Activated CD4-positive, alpha-beta T cell treated with anti-CD3 and anti-CD28 coated beads, Interleukin-2, amount 10 ng/mL, durations not matched to agents 7 days and 5 days (primary cell): ENCODE results near the gene RSRC1. TPM values are rescaled to one million over a fixed set of nuclear protein-coding genes. Genes with fewer than 3 reads are reported as not detected.
A peak's percentile ranks its signal among the peaks of the same experiment; 100 is the strongest.

ENCODE experiments used
- CTCF ChIA-PET: fragments of 350-600 bp; sonication (Branson Sonifier 250); formaldehyde crosslinking; loops from one replicate; lab custom pipeline; 2021; ENCODE audit warnings: antibody characterized with exemption; lab: Charles Lee
- POLR2A ChIA-PET: fragments of 350-600 bp; sonication (Branson Sonifier 250); formaldehyde crosslinking; loops from one replicate; lab custom pipeline; 2021; ENCODE audit warnings: antibody characterized with exemption; lab: Charles Lee
- DNase-seq: peaks from one replicate; pipeline ENCODE4 v3.0.0-alpha.2; 2020
- H3K27ac Mint-ChIP-seq: one replicate; pipeline ENCODE4 v1.8.0; 2021; ENCODE audit warnings: mild to moderate bottlenecking, moderate library complexity, mixed read lengths
- H3K27me3 Mint-ChIP-seq: one replicate; pipeline ENCODE4 v1.8.0; 2021; ENCODE audit warnings: mixed read lengths
- H3K36me3 Mint-ChIP-seq: one replicate; pipeline ENCODE4 v1.8.0; 2021; ENCODE audit warnings: low read depth, mixed read lengths
- H3K4me1 Mint-ChIP-seq: one replicate; pipeline ENCODE4 v1.8.0; 2021; ENCODE audit warnings: mixed read lengths
- H3K4me3 Mint-ChIP-seq: one replicate; pipeline ENCODE4 v1.8.0; 2021; ENCODE audit warnings: mild to moderate bottlenecking, moderate library complexity, mixed read lengths
- H3K9me3 Mint-ChIP-seq: one replicate; pipeline ENCODE4 v1.8.0; 2021; ENCODE audit warnings: mixed read lengths
- total RNA-seq, 2 experiments: library from RNA; stranded (reverse); gene quantifications; one replicate each; pipeline ENCODE4 v1.2.3, GENCODE V29; 2021

RSRC1 gene
- total RNA-seq, 2 experiments from 2014 or later, result 41.3 to 46.1 TPM

GRCh38 chr3:158570999-158571702 lies 461.3 kb downstream of the RSRC1 start, which contains the start of gene MLF1:
Gene MLF1 (plus strand): TSS chr3:158571194. CDS start chr3:158571301, 107 bp downstream.
- CTCF ChIA-PET, result interaction anchor here (1.1 to 1.6 kb wide), 4 partner anchors 9 to 89 kb away, joined by 3 read pairs; no protein-coding TSS in a partner anchor
- Mint-ChIP-seq H3K4me3 (peak within 1 kb of the TSS; percentile 75), H3K36me3 (no peaks in the 10 kb centered on the region), H3K4me1 (peaks cover 7% of the 10 kb centered on the region), H3K27me3 (peaks cover 22% of the 10 kb centered on the region), H3K9me3 (no peaks in the 10 kb centered on the region), H3K27ac (peak within 1 kb of the TSS; percentile 57)
- POLR2A ChIA-PET, result no interaction called here
- peak; percentile 90 for DNase-seq

- Mint-ChIP-seq H3K4me1 (peaks cover 7% of the 10 kb centered on the region), H3K4me3 (no peak overlapping the region), H3K27ac (no peak overlapping the region), H3K27me3 (peaks cover 22% of the 10 kb centered on the region), H3K36me3 (no peaks in the 10 kb centered on the region), H3K9me3 (no peaks in the 10 kb centered on the region)
- DNase-seq, result no peak
- POLR2A ChIA-PET, result no interaction called here
- CTCF ChIA-PET, result interaction anchor here (1.5 kb wide), 1 partner anchor 10 kb away, joined by 3 read pairs; no protein-coding TSS in a partner anchor
These were observed 462.3 kb downstream of the RSRC1 start for GRCh38 chr3:158571969-158572765.

- no peak for DNase-seq
These were observed 462.8 kb downstream of the RSRC1 start for GRCh38 chr3:158572766-158573060.

DNA sequence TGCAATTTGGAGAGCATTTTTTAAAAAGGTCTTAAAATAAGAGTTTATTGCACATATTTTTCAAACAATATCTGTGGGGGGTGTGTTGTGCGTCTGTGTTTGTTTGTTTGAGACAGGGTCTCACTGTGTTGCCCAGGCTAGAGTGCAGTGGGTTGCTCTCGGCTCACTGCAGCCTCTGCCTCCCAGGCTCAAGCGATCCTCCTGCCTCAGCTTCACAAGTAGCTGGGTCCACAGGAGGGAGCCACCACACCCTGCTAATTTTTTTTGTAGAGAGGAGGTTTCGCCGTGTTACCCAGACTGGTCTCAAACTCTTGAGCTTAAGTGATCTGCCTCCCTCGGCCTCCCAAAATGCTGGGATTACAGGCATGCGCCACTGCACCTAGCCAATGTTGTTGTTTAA lies 463.8 kb downstream of the RSRC1 start:
- Mint-ChIP-seq H3K4me1 (peaks cover 7% of the 10 kb centered on the region), H3K27me3 (peaks cover 21% of the 10 kb centered on the region), H3K4me3 (no peak overlapping the region), H3K9me3 (no peaks in the 10 kb centered on the region), H3K27ac (no peak overlapping the region), H3K36me3 (no peaks in the 10 kb centered on the region)
- no peak for DNase-seq
- CTCF ChIA-PET, result no interaction called here
- POLR2A ChIA-PET, result no interaction called here

More at GRCh38 chr3:158572766-158573060, 462.8 kb downstream of the RSRC1 start:
- Mint-ChIP-seq H3K36me3 (no peaks in the 10 kb centered on the region), H3K27ac (no peak overlapping the region), H3K9me3 (no peaks in the 10 kb centered on the region), H3K4me3 (no peak overlapping the region), H3K27me3 (peaks cover 22% of the 10 kb centered on the region), H3K4me1 (peaks cover 7% of the 10 kb centered on the region)
- ChIA-PET CTCF (no interaction called here), POLR2A (no interaction called here)

DNA sequence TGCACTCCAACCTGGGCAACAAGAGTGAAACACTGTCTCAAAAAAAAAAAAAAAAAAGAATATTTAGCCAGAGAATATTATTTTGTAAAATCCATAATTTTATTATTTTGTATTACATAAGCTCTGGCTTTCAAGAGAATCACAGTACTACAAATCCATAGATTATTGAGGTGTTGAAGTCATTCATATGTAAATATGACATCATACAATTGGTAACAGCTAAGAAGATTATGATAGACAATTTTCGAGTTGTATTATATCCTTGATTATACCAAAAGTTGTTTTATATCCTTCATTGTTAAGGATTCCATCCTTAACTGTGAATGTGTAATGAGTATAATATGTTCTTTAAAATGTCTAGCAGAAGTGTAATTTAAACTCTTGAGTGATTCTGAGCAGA lies 464.8 kb downstream of the RSRC1 start:
- Mint-ChIP-seq H3K27ac (no peak overlapping the region), H3K4me3 (no peak overlapping the region), H3K36me3 (no peaks in the 10 kb centered on the region), H3K27me3 (peaks cover 20% of the 10 kb centered on the region), H3K9me3 (no peaks in the 10 kb centered on the region), H3K4me1 (peaks cover 7% of the 10 kb centered on the region)
- no peak for DNase-seq
- CTCF ChIA-PET, result no interaction called here
- POLR2A ChIA-PET, result no interaction called here

GRCh38 chr3:158590223-158590622 lies 480.3 kb downstream of the RSRC1 start:
- Mint-ChIP-seq H3K27ac (no peak overlapping the region), H3K9me3 (no peaks in the 10 kb centered on the region), H3K27me3 (peaks cover 5% of the 10 kb centered on the region), H3K4me1 (no peaks in the 10 kb centered on the region), H3K36me3 (no peaks in the 10 kb centered on the region), H3K4me3 (no peak overlapping the region)
- ChIA-PET CTCF (no interaction called here), POLR2A (no interaction called here)
- DNase-seq, result no peak

Other genes with a start within 250 kb of the RSRC1 start
- gene SHOX2, start 3.7 kb upstream of the RSRC1 start, total RNA-seq, result not detected